GM21528 (cell line): ENCODE results near the gene ZC2HC1B.

Source experiments
- ATAC-seq: cut with Tn5 transposase; IDR thresholded peaks from one replicate; pipeline ENCODE4 v1.9.1; 2021; ENCODE audit warnings: mild to moderate bottlenecking, moderate library complexity; ENCODE audit not compliant: unreplicated experiment, low FRiP score

ZC2HC1B gene

DNA sequence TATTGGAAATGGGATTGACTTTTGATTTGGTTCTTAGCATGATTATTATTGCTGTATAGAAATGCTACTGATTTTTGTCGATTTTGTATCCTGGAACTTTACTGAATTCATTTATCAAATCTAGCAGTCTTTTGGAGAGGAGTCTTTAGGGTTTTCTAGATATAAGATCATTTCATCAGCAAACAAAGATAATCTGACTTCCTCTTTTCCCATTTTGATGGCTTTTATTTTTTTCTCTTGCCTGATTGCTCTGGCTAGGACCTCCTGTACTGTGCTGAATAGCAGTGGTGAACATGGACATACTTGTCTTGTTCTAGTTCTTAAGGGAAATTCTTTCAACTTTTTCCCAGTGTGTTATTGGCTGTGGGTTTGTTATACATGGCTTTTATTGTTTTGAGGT lies 64.6 kb downstream of the ZC2HC1B start:
- ATAC-seq, result no peak

DNA sequence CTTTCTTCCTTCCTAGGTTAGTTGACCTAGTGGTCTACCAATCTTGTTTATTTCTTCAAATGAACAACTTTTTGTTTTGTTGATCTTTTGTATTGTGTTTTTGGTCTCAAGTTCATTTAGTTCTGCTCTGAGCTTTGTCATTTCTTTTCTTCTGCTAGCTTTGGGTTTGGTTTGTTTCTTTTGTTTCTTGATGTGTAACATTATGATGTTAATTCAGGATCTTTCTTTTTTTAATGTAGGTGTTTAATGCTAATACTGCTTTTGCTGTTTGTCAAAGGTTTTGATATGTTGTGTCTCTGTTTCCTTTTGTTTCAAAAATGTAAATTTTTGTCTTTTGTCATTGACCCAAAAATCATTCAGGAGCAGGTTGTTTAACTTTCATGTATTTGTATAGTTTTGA lies 65.7 kb downstream of the ZC2HC1B start:
- ATAC-seq, result no peak

DNA sequence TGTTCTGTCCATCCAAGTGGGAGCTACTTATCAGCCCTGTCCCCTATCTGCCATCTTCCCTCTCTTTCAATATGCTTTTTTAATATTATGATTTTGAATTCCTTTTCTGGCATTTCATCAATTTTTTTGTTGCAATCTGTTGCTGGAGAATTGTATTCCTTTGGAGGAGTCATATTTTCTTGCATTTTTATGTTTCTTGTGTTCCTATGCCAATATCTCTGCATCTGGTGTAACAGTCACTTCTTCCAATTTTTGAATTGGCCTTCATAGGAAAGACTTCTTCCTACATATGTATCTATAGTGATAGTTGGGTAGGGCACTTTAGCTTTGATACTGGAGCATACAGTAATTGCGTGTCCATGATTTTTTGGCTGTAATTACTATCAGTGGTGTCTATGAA lies 70.1 kb downstream of the ZC2HC1B start:
- ATAC-seq, result no peak

DNA sequence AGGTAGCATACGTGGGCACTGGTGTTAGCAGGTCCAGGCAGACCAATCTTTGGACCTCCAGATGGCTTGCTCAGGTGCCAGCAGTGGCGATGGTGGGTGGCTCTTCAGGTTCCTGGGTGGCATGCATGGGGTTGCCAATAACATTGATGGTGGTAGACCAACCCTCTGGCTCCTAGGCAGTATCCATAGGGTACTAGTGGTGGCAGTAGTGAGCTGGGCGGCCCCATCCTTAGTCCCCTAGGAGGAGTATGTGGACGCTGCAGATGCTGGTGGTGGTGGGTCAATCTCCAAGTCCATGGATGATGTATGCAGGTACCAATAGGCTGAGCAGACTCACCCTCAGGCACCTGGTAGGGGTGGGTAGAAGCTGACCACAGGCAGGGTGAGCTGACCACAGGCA lies 70.6 kb downstream of the ZC2HC1B start:
- no peak for ATAC-seq

DNA sequence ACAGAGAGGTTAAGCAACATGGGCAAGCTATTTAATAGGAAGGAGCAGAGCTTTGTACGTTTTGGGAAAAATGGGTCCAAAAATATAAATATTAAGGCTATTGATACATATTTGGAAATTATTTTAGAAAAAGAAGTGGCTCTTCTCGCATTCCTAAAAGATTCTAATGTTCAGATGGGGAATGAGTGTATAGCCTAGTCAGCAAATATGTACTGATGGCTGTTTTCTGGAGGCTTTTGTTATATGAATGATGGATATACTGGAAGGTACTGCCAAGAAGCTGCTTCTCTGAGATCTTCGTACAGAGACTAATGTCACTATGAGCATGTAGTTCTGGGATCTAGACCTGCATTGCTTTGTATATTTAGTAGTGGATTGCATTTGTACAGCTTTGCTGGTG lies 72.1 kb downstream of the ZC2HC1B start:
- ATAC-seq, result no peak

DNA sequence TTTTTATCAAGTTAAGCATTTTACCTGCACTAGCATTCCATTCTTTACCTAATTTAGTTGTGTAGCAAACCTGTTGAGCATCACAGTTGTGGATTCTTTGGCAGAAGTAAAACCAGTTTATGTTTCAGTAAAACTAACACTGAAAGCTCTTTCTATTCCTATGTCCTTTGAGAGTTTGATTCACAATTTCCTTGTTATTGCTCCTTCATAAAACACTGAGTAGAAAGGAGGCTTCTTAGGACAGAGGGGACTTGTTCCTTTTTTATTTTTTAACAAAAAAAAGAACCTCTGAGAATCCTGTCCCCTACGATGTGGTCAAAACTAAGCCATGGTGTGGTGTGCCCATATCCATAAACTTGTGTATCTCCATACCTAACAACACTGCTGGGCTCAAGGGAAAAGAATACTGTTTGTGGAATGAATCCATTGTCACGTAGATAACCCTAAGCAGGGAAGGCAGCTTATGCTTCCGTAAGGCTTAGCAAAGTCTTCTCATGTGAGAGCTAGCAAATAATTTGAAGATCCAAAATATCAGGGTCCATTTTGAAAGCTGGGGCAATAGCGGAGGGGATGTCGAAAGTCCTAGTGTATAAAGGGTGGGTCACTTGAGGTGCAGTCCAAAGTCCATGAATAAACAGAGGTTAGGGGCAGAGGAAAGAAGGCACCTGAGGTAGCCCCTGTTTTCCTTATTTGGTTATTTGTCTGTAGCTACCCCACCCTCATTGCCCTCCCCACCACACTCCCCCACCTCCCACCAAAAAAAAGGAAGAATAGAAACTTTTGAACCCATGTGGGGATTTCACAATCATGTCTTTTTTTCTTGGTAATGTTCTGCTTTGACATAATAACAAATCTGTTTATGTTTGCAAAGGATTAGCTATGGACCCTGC lies 72.7 kb downstream of the ZC2HC1B start:
- no peak for ATAC-seq

DNA sequence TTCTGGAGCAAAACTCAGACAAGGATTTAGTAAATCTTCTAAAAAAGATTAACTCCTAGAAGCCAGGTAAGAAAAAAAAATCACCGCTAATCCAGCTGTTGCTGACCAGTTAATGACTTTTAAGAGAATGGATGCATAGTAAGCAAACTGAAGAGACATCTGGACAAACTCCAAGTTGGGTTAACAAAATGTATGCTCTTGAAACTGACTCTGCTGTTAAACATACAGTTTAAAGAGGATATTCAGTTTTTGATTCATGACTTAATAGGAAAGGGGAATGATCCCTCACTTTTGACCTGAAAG lies 73.3 kb downstream of the ZC2HC1B start:
- no peak for ATAC-seq

DNA sequence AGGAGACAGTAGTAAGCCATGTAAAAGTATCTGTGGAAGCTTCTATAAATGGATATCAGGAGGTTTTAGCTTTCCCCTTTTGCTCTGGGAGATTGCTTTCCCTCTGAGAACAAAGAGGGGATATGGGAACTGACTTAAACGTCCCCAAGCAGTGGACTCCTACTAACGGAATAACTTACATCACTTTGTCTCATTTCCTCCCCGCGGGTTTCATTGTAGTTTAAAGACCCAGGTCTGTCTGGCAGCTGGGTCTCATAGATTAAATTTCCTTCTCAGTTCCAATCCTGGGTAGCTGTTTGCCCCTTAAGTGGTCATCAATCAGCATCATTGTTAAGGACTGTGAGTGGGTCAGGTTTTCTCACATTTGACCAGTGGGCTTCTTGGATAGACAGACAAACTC lies 75.1 kb downstream of the ZC2HC1B start:
- no peak for ATAC-seq

DNA sequence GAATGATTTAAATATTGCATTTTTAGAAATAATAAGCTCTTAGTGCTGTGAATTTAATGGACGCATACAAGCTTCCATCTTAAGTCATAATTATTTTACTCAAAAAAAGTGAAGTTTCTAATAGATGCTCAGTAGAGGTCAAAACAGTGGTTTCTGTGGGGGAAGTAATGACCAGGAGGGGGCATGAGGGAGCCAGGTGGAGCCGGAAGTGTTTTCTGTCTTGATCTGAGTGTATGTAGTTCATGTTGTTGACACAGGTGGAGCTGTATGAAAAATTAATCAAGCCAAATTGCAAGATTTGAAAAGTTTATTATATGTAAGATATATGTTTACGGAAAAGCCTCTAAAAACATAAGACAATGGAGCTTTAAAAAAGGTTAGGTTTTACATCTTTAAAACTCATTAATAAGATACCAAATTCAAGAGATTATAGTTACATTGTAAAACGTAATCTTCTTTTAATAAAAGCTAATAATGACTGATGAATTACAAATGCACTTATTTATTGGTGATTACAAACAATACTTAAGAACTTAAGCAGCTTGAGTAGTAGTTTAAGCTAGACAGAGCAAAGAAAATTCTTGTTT lies 75.8 kb downstream of the ZC2HC1B start:
- peak; percentile 94 for ATAC-seq

DNA sequence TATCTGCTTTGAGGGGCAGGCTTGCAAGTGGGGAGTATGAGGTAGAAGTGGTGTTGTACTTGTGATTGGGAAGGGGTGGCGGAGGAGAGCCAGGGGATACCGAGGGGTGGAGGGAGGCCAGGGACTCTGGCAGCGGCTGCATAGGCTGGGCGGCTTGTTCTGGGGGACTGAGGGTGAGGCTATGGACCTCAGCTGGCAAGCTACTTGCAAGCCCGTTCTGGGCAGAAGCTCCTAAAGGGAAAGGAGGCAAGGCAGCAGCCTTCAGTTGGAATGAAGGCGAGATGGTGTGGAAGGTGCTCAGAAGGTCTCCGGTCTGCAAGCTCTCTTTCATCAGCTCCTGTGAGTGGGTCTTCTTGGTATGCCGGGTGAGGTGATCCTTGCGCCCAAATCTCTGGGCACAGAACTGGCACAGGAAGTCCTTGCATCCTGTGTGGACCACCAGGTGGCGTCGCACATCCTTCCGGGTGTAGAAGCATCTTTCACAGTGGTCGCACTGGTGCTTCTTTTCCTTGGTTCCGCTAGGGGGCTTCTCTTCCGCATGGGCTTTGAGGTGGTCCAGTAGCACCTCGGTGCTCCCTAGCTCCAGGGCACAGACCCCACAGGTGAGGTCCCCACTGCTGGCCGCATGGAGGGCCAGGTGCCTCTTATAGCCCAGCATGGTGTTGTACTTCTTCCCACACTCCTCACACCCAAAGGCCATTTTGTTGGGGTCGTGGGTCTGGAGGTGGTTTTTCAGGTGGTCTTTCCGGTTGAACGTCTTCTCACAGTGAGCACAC lies 77.8 kb downstream of the ZC2HC1B start:
- ATAC-seq, result no peak

DNA sequence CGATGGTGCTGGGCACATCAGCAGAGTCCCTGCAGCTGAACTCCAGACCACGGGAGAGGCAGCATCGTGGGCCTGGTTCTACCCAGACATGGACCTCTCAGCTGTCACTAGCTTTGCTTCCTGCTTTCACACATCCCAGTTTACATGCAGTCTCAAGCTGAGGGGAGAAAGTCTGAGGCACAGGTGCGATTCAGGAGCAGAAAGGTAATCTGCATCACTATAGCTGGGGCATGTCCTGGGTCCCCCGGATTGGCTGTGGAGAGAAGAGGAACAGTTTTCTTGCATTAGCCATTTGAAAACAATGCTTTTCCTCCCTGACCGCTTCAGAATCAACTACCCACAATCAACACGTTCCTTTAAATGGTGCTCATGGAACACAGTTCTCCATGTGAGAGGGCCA lies 83.9 kb downstream of the ZC2HC1B start:
- no peak for ATAC-seq

DNA sequence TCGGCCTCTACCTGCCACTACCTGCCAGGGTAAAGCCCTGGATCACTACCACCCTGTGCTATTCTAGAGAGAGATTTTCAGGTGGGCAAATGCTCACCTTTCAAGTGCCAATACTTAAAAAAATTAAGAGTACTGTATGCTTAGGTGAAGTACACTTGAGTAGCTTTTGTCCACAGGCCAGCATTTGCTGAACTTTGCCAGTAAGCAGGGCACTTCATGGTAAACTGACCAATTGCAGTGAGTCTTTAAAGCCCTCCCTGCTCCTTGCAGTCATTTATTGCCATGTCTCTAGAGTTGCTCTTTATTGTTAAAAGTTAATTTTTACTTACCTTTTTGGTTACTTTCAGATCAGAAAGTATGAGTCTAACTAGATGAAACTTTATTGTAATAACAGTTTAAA lies 85.3 kb downstream of the ZC2HC1B start:
- ATAC-seq, result no peak

DNA sequence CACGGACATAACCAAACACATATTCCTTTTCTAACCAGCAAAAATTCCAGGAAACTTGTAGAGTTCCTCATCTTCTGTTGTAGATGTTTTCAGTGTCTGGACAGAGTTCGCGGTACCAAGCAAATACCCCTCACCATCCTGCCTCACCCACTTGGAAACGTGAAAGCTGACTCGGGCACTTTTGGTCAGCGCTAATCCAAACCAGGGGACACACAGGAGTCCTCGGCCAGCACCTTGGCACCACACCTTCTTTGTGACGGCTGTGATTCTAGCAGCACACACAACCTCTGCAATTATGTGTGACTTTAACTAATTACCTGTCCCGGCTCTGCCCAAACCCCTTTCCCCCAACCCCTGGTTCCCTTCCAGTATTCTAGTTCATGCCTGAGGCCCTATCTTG lies 85.7 kb downstream of the ZC2HC1B start:
- no peak for ATAC-seq

DNA sequence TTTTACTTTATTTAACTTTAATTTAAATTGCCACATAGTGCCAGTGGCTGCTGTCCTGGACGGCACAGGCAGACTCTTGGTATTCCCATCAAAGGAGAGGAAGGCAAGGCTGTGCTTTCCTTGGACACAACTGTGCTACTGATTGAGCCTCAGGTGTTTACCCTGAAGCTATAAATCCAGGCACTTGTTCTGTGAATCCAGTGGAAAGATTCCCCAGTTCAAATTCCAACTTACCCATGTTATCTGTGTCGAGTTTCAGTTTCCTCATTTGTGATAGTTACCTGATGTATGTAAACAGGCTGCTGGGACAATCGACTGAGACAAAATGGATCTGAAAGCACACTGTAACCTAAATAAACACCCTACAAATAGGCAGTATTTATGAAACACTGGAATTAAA lies 86.6 kb downstream of the ZC2HC1B start:
- no peak for ATAC-seq

DNA sequence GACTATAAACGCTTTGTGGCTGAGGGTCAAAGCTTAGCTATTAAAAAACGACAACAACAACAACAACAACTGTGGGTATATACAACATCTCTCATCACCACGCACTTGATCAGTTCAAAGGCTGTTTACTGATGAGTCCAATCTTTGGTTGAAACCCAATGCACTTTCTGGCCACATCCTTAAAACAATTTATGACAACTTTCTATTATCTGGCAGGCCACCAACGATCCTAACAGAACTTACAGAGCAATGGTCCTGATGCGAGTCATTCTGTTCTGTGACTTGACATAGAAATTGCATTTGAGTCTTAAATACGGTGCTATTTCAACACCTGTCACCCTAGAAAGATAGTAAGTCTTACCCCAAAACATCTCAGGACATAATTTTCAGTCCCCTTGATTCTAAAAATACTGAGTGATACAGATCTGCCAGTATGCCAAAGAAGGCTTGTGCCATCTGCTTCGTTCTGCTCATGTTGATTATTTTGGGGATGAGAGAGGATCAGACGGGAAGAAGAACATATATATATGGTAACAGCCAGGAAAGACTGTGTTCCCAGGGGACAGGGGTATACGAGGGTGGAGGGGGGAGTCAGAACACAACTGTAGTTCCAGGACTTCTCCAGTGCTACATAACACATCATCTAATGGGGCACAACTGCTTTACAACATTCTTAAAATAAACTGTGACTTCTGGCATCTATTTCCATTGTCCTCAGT lies 87.9 kb downstream of the ZC2HC1B start:
- ATAC-seq, result no peak

DNA sequence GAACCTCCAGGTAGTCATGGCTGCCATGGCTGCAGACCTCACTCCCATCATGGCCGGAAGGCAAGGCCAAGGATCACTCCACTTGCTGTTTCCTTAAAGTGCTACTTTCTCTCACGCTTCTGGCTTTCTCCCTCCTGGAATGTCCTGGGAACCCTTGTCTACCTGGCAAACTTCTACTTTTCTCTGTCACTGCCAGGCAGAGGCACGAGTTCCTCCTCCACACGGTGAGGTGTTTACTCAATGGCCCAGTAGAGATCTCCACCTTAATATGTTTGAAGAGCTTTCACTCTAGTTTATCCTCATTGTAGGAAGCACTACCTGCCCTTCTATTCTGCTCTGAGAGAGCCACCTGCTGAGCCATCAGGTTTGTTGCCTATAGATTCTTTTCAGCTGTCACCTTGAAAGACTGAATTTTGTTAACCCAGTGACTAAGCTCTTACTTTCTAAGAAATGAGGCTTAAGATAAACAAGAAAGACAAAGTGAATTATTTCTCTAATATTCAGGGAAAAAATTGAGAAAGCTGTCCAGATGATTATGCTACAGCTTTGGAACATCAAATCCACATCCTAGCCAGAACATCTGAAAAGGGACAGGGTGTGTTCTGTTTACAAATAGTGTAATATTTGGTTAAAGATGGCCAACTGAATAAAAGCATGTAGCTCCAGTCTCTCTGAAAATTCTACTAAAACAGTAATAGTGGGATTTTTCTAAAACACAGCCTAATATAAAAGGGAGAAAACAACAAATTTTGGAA lies 88.8 kb downstream of the ZC2HC1B start:
- ATAC-seq, result no peak

DNA sequence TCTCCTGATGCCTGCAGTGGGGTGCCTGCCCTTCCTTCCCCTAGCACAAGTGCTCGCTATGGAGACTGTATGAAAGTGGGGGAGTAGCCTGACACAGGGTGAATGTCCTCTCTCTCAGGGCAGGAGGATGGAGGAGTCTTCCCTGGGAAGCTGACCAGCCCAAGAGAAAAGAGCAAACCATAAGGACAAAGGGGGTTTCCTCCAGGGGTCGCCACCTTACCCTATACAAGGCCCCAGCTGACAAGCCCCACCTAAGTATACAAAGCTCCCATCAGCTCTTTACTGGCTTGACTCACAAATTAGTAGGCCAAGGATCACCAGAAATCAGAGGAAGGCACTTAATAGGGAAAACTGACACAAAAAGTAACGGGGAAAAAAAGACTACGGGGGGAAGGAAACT lies 89.6 kb downstream of the ZC2HC1B start:
- no peak for ATAC-seq

DNA sequence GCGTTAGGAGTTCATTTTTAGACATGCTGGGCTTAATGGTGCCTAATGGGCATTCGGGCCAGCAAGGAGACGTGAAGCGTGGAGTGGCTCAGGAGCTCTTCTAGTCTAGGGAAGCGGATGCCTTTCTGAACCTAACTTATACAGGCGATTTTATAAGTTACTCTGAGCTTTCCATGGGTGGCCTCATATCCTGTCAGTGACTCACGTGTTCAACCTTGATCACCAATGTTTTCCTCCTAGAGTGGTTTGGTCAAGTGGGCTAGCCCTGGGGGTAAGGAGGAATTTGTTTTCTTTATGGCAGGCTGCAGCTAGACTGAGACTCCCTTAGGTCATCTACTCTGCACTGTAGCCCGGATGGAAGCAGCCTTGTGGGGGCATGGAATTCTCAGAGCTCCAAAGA lies 91.7 kb downstream of the ZC2HC1B start:
- no peak for ATAC-seq

DNA sequence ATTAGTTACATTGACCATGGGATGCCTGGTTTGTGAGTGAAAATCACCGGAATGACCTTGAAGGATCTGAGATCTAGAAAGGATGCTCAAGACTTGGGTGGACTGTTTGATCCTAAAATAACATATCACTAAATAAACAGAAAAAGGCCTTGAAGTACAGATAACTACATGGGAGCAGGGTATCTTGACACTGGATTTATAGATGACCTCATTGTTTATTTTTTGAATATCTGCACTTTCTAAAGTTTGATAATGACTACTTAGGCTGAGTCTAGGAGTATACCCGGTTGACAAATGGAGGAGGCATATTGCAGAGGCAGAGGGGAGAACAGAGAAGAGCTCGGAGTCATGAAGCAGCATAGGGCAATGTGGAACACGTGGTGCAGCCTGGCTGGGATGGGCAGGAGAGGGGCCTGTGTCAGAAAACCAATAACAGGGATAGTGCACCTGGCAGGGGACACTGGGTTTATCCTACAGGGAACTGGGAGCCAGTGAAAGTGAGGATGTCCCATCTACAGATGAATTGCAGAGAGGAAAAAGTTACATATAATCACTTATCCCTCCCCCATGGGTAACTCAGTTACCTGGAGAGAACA lies 93.5 kb downstream of the ZC2HC1B start:
- ATAC-seq, result no peak

DNA sequence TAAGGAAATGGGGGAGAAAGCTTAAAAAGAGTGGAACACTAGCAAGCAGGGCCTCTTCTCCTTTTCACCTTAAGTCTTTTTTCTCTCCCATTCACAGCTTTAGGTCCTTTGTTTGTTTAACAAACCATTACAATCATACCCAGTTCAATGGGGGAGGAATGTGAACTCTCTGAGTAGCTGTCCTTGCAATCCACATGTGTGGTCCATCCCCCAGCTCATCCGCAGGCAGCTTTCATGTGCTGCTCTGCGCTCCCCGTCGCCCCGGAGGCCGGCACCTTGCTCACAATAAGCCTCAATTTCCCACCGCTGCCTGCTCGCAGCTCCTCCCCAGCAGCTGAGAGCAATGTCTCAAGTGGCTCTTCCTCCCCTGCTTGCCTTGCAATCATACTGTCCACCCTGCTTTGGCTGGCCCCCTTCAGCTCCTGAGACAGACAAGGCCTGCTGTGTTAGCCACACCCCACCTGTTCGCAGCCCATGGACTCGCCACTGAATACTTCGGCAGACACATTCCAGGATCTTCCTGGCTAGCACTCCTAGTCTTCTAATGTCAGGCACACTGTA lies 94.6 kb downstream of the ZC2HC1B start:
- ATAC-seq, result no peak
